Kidney glomerular epithelial cell (primary cell): Measurements from ENCODE around the gene ST3GAL6.
A peak's percentile ranks its signal among the peaks of the same experiment; 100 is the strongest.

ENCODE experiments used
- DNase-seq: peaks from one replicate; lab custom pipeline; 2025; lab: John Stamatoyannopoulos, UW

ST3GAL6 gene

DNA sequence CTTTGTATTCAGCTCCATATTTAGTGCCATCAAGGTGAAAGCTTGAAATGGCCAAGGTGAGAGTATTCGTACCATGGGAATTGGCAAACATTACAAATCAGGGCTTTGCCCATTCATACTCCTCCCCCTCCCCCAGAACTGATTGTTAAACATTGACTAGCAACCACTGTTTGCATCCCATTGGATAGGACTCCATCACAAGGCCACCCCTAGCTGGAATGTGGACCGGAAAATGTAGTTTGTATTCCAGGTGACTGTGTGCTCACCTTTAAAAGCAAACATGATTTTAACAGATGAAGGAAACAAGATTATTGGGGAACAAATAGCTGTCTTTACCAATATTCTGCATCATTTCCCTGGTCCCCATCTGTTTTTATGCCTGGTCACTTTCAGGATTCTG is 14.1 kb downstream of the ST3GAL6 start:
- DNase-seq: no peak

DNA sequence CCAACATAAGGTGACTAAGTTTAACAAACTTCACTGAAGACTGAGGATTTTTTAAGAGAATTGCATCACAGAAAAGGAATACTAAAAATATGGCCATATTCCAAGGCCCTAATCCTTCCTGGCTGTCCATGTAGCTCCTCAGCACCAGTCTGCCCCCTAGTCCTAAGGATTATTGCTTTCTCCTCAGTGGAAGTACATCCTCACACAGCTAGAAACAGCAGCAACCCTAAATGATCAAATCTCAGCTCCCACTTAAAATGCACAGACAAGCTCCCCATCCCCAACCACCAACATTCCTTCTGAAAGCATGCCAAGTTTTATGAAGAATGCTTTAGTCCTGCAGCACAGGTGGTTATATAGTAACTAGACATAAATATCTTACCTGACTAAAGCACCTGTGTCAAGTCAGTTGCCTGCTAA is 14.7 kb downstream of the ST3GAL6 start:
- DNase-seq: no peak

GRCh38 chr3:98778383-98778782 is 15.2 kb downstream of the ST3GAL6 start:
- no peak for DNase-seq

DNA sequence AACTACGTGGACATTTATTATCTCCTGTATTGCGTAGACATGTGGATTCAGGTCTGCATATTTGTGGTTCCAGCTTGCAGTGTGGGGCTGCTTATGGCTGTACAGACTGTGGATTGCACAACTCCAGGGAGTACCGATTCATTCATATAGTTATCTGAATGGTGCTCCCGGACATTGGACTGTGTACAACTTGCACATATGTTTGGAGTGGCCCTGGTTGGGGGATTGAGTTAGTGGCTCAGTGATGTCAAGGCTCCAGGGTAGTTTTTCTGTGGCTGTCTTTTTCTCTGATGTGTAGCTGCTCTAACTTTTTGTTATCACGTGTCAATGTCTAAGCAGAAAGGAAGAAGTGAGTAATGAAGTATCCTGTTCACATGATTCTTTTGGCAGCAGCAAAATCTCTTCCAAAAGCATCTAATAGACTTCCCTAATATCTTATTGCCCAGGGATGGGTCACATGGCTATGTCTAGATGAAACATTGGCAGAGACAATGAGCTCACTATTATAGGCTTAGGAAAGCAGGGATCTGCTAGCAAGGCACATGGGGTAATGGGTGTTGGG is 15.8 kb downstream of the ST3GAL6 start:
- no peak for DNase-seq

- DNase-seq: no peak
These were observed 16.6 kb downstream of the ST3GAL6 start for GRCh38 chr3:98779541-98780335.

- DNase-seq: no peak
These were observed 17.2 kb downstream of the ST3GAL6 start for GRCh38 chr3:98780343-98780742.

DNA sequence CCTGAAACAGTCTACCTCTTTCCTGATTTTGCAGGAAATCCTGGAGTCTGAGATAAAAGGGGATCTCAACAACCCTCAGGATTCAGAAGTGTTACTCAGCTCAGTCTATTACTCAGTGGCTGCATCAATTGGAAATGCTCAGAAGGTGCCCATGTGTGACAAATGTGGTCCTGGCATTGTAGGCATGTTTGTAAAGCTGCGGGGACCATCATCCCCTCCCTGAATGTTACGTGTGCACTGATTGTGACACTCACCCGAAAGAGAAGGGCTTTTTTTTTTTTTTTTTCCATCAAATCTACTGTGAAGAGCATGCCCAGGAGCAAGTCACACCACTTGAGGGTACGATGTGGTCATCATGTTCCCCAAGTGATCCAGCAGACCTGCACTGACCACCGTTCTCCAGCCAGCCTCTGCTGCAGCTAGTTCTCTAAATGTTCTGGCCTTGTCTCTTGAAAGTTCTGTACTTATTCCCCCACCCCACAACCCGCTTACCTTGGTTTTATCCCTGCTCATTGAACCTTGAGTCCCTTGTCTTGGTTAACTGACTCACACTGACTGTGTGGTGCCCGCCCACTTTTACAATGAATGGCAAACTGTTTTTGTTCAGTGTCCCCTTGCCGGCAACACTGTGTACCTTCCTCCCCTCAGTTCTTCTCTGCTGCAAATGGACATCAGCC is 19.8 kb downstream of the ST3GAL6 start:
- no peak for DNase-seq

GRCh38 chr3:98784042-98784441 is 20.9 kb downstream of the ST3GAL6 start:
- DNase-seq: no peak

DNA sequence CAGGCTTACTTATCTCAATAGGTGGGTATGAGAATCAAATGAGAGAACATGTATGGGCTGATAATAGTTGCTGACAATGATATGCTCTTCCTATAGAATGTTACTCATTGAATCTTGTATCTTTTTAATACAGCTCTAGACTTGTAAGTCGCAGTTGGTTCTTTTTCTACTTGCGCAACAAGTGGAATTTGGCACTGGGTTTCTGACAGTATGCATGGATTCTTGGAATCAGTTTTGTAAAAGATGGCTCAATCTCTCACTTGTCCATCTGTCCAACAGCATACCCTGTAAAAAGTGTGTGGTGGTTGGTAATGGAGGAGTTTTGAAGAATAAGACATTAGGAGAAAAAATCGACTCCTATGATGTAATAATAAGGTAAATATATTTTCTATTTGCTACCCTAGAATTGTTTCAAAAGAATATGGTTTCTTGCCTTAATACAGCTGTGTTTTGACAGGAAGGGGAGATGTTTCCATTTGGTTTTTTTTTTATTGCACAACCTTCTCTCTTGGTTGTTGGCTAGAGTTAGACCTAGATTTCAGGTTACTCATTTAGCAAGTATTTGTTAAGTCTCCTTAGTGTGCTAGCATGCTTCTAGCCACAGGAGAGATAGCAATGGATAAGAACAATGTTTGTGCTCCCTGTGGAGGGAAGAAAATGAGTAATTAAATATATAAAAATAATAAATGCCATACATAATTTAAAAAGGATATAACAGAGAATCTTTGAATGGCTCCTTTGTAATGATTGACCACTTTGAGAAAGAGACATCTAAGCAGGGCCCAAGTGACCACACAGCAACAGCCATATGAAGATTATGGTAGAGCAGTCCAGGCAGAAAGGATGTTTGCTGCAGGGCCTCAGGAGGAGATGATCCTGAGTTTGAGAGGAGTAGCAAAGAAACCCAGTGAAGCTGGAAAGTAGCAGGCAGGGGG is 21.8 kb downstream of the ST3GAL6 start:
- peak; percentile 69 for DNase-seq

GRCh38 chr3:98786364-98787006 is 23.3 kb downstream of the ST3GAL6 start:
- no peak for DNase-seq

- DNase-seq: no peak
These were observed 24.0 kb downstream of the ST3GAL6 start for GRCh38 chr3:98787181-98787580.

DNA sequence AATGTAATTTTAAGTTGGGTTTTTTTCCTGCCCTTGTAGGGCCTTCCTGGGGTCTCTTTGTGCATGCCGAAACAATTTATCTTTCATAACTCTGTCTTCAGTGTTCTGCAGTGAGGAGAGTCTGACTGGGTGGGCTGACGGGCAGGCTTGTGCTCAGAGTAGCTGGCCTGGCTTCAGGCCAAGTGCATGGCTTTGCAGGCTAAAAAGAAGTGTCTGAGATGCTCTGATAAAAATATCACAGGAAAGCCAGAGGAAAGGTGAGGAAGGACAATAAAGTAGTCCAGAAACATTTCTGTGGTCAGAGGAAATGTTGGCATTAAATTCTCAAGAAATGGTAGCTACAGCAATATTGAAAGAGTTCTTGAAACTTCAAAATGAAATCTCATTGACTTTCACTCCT is 25.5 kb downstream of the ST3GAL6 start:
- no peak for DNase-seq

- no peak for DNase-seq
These were observed 28.5 kb downstream of the ST3GAL6 start for GRCh38 chr3:98791341-98792325.

DNA sequence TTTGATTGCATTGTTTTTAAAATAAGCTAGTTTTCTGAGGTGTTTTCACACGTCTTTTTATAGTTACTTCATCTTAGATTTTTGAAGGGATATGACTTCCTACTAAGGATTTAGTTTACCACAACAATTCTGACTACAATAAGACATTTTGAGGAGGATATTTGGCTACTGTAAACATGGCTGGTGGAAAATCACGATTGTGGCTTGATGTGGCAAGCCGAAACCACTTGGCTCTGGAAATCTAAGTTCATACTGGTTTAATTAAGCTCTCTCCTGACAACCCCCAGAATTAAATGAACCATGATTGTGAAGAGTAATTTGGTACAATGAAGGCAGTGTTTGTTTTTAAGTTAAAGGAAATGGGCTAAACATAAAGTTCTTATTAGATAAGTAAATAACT is 30.8 kb downstream of the ST3GAL6 start:
- DNase-seq: no peak

- no peak for DNase-seq
These were observed 33.2 kb downstream of the ST3GAL6 start for GRCh38 chr3:98796334-98796733.

DNA sequence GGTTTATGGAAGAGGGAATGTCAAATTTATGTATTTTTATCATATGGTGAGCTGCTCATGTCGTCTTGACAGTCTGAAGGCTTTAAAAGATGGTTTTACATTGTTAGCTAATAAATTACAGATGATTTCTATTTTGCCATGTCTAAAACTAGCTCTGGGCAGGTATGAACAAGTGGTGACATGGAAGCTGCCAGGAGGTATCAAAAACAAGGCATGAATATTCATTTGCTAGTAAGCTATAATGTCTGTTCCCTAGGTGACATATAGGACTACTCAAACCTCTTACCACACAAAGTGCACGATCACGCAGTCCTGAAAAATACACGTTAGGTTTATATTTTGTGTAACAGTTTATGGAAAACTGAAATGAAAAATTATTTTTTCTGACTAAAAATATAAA is 34.8 kb downstream of the ST3GAL6 start:
- no peak for DNase-seq

- no peak for DNase-seq
These were observed 35.7 kb downstream of the ST3GAL6 start for GRCh38 chr3:98798820-98799219.

DNA sequence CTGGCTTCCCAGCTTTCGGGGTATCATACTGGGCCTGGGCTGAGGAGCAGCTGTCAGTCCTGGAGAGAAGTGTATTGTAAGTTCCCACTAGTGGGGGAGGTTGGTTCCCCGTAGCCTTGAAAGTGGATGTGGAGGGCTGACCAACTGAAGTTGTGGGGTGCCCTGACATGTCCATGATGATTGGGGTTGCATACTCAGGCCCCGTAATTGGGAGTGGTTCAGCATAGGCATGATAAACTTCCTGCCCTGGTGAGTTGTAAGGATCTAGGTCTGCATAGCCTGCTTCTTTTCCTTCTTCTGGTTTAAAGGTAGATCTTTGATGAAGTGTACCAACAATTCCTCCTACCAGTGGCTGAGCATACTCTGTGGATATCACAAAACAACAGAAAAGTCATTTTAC is 36.3 kb downstream of the ST3GAL6 start:
- no peak for DNase-seq

DNA sequence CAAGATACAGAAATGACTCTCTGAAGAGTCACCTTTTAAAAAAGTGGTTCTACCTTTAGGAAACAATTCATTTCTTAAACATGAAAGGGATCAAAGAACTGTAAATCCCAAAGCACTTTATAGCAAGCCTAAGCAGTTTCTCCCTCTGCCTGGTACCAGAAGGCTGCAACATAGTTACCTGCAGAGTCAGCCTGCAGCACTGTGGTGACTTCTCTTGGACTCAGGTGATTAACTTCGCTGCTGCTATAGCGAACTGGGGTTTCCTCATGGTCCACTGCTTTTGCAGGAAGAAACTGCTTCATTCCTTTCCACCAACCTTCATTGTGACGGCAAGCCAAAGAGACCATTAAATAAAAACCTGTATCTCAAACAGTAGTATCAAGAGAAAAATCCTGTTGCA is 37.3 kb downstream of the ST3GAL6 start:
- DNase-seq: no peak

DNA sequence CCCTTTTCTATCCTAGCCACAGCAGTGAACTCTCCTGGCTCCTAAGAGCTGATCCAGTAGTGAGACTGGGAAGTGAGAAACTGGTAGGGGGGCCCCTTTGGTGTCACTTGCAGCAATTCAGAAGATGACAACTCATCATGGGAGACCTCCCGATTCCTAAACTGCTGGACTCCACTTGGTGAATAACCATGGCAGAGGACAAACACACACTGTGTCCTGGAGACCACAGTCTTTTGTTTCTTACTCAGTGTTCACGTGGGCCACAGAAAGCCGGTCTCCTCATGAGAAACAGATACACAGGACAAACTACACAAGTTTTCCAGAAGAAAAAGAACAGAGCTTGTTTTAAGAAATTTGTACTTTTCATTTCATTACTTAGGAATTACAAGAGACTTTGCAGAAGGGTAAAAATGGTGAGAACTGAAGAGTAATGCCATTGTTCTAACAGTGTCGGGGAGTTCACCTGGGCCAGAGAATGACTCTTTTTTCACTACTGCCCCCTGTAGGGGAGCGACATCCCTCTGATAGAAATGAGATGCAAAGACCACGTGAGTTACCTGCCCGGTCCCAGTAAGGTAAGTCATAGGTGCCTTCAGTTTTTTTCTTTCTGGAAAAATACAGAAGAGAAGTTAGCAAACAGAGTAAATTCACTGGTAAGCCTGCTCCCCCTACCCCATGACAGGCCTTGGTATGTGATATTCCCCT is 38.1 kb downstream of the ST3GAL6 start:
- no peak for DNase-seq
